Measurements from ENCODE around the gene PRR33. TPM values are rescaled to one million over a fixed set of nuclear protein-coding genes. Genes with fewer than 3 reads are reported as not detected.

PRR33 gene
- total RNA-seq, 1 experiment from 2014 or later, result not detected

GRCh38 chr11:1882265-1883238 lies 9.1 kb downstream of the PRR33 start:
- POLR2A ChIA-PET, result interaction anchor here (0.6 to 1.3 kb wide), 2 partner anchors 268 to 269 kb away, joined by 3 to 5 read pairs; no protein-coding TSS in a partner anchor
- RAD21 ChIA-PET (ENCODE audit: low non-redundant PET in 1 of 2, low total read pairs in 2 of 2, uncharacterized antibody in 2 of 2, unreplicated experiment in 2 of 2), result interaction anchor here (0.6 to 2.1 kb wide), 8 partner anchors 43 to 274 kb away, joined by 3 to 18 read pairs (median 5); no protein-coding TSS in a partner anchor
- no peaks in the 10 kb centered on the region for H3K4me1 ChIP-seq (ENCODE audit: control insufficient read depth in 1 of 2, insufficient read depth in 2 of 2, low read length in 2 of 2)
- H2AFZ ChIP-seq (ENCODE audit: low read depth, low read length, poor library complexity, severe bottlenecking), result no peak overlapping the region
- CTCF ChIA-PET, result interaction anchor here (0.5 to 2.5 kb wide), 27 partner anchors 16 to 1187 kb away, joined by 3 to 60 read pairs (median 5); partner anchors contain the start of genes H19, SYT8, TNNI2 and TNNT3
- intact Hi-C loops (cut with micrococcal nuclease), result loop anchor here (1.0 to 5.0 kb wide), 3 partner anchors 35 to 268 kb away; partner anchors contain the start of gene TNNT3
- H3K9me3 ChIP-seq (ENCODE audit: control insufficient read depth in 1 of 2, insufficient read depth in 1 of 2, low read depth in 1 of 2, low read length in 2 of 2), result no peaks in the 10 kb centered on the region
- no TSS peak for BruUV-seq (replicated peaks)
- ATAC-seq (peak; percentile 99), DNase-seq (ENCODE audit: low read depth, low spot score) (peak; percentile 43)
- no peak overlapping the region for H3K4me3 ChIP-seq (replicated peaks in 1 of 2; ENCODE audit: low read depth in 1 of 2, low read length in 2 of 2)
- no peaks in the 10 kb centered on the region for H3K36me3 ChIP-seq (ENCODE audit: control insufficient read depth in 1 of 2, insufficient read depth in 2 of 2, low read length in 2 of 2)
- peaks cover 4% of the 10 kb centered on the region; the same call in 1 of the 2 replicates for H3K27me3 ChIP-seq (ENCODE audit: insufficient read depth, low read length)
- no peaks in the 10 kb centered on the region for H4K20me1 ChIP-seq (ENCODE audit: insufficient read depth)
- no peak overlapping the region for H3K27ac ChIP-seq (ENCODE audit: low read depth, low read length)
- no peaks in the 10 kb centered on the region for H3K79me2 ChIP-seq (ENCODE audit: insufficient read depth, low read length)
- no peak overlapping the region for H3K9ac ChIP-seq (ENCODE audit: low read length)
- no peaks in the 10 kb centered on the region for H3K9me2 ChIP-seq (ENCODE audit: insufficient read depth)
- TF ChIP-seq EZH2 (IDR thresholded peaks at IDR 0.05), result no peak
- peak; percentile 95 for TF ChIP-seq RAD21 (IDR thresholded peaks at IDR 0.05; ENCODE audit: low read depth)
- no peak for TF ChIP-seq REST (IDR thresholded peaks at IDR 0.05; ENCODE audit: low read depth)
- peak; percentile 20 for TF ChIP-seq YY1 (IDR thresholded peaks at IDR 0.05; ENCODE audit: extremely low read depth, insufficient replicate concordance, low read depth, low read length)
- TF ChIP-seq, protein P1, sequence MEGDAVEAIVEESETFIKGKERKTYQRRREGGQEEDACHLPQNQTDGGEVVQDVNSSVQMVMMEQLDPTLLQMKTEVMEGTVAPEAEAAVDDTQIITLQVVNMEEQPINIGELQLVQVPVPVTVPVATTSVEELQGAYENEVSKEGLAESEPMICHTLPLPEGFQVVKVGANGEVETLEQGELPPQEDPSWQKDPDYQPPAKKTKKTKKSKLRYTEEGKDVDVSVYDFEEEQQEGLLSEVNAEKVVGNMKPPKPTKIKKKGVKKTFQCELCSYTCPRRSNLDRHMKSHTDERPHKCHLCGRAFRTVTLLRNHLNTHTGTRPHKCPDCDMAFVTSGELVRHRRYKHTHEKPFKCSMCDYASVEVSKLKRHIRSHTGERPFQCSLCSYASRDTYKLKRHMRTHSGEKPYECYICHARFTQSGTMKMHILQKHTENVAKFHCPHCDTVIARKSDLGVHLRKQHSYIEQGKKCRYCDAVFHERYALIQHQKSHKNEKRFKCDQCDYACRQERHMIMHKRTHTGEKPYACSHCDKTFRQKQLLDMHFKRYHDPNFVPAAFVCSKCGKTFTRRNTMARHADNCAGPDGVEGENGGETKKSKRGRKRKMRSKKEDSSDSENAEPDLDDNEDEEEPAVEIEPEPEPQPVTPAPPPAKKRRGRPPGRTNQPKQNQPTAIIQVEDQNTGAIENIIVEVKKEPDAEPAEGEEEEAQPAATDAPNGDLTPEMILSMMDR (IDR thresholded peaks at IDR 0.05 in 2 of 3, conservative IDR thresholded peaks at IDR 0.05 in 1 of 3; ENCODE audit: borderline replicate concordance in 1 of 3, insufficient read depth in 1 of 3, low read depth in 2 of 3, low read length in 2 of 3), result peak; percentile 88 to 92 (median 91)
- no peak overlapping the region for H3K4me2 ChIP-seq (ENCODE audit: low read length)
